Bone marrow (tissue), 2 donors: ENCODE data around the gene SIX3.

ENCODE experiments used
- DNase-seq, 2 donors: peaks; one replicate each; lab custom pipeline; 2025; lab: John Stamatoyannopoulos, UW

Gene SIX3

DNA sequence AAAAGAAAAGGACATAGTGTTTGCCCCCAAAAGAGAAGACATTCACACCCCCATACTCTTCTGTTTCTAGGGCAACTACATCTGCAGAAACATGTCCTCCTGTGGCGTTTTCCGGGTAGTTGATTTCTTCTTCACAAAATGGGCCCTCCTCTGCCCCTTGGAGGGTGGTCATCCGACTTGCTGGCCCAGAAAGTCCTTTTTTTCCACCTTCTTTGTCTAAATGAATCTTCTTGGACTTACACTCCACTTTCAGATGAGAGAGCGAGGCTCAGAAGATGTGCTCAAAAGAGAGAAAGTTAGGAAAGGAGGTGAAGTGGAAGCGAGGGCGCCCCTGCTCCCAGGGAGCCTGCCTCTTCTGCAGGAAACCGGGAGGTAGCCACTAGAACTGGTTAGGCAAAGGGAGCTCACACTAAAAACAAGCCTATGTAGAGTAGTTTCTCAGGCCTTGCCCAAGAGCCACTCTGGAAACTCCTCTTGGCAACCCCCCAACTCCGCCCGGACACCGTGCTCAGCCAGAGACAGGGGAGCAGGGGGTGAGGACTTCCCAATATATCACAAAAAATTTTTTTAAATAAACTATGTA, 10.2 kb upstream of the SIX3 start:
- no peak for DNase-seq

DNA sequence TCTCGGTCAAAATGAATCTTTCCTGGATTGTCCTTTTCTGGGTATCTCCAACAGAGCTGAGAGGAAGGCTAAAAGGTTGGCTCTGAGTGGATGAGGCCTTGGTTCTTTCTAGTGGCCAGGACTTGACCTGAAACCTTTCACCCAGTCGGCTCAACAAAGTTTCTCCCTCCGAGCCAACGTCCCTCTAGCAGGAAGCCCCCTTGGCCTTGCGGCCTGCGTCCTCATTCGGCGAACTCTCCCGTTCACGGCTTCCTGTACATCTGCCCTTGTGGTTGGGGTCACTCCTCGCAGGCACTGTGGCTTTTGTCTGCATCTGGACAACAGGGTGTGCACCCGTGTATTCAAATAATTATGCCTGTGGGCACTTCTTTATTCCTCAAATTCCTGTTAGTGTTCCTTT, 9.4 kb upstream of the SIX3 start:
- DNase-seq, result no peak

DNA sequence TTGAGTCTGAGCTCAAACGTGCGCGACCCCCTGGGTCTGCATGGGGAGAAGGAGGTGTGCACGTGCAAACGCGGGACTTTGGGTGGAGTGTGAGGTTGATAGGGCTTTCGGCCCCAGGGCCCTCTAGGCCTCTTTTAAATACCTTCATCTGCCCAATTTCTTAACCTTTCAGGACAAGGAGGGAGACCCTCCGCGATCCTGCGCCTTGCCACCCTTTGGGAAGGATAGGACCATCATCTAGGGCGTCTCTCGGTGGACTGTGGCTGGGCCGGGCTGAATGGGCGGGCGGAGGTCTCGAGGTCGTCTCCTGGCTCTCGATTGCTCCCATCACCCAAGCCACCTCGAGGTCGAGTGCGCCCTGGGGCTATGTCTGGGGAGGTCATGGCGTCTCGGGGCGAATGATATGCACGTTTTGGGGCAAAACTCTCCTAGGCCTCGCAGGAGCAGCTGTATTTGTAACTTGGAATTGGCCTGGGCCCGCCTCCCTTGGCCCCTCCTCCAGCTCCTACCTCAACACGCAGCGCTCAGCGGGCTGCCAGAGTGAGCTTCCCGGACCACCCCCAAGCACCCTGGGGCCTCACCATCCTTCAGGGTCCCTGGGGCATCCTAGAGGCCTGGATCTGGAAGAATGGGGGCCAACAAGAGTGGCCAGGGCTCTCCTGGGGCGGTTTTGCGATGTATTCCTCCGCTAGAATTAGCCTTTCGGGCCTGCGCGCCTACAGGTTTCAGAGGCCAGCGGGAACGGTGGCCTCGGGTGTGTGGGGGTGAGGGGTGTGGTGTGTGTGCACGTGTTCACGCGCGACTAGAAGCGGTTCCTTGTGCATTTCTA, 8.7 kb upstream of the SIX3 start:
- no peak for DNase-seq

DNA sequence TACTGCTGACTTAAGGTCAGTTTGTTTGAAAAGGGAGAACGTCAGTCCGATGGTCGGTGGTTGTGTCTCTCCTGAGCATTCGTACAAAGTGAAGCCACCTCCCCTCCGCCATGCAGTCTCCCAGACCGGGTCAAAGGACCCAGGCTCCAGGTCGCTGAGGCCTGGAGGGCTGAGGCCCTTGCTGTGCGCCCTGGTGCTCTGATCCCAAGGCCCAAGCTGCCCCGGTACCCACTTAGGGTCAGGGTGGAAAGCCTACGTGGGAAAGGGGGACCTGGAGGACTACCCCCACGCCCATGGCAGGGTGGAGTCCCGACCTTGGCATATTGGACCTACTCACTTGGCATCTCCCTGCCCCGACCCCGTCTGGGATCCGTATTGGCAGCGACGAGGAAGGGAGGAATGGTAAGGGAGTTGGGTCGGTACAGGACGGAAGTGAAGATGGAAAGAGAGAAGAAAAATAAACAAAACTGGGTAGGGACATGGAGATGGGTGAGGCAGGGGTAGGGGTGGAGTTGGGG, 8.0 kb upstream of the SIX3 start:
- DNase-seq, result no peak

DNA sequence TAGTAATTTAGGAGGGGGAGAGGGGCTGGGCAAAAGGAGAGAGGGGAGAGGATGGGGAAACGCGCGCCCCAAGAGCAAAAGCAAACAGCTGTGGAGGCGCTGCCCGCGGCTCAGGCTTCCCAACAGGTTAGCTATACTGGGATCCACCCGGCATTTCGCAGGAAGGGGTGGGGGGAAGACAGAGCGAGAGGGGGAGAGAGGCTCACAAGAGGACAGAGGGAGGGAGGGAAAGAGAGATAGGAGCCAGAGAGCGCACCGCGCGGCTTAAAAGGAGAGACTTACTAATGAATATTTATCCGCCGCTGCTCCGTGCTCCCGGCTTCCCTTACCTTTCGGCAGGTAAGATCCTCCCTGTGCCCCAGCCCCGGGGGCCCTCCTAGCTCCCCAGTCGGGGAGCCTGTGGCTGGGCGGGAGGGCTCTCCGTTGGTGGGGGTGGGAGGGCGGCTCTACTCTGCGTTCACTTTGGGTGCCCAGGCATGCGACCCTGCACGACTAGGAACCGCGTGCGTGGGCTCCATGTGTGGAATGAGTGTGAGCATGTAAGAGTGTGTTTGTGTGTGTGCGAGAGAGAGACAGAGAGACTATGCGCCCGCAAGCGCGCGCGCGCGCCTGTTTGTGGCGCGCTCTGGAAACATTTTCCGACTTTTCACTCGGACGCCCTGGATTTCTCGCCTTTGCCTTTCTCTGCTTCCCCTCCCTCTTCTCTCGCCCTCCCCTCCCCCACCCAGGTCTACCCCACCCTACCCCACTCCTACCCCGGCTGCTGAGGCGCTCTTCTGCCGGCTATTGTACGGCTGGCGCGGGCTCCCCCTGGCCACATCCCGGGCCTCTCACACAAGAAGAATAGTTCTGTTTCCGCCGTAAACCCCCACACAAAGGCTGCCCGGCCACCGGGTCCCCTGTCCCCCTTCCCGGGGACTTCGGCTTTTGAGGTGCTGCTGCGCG, 7.2 kb upstream of the SIX3 start:
- no peak for DNase-seq

DNA sequence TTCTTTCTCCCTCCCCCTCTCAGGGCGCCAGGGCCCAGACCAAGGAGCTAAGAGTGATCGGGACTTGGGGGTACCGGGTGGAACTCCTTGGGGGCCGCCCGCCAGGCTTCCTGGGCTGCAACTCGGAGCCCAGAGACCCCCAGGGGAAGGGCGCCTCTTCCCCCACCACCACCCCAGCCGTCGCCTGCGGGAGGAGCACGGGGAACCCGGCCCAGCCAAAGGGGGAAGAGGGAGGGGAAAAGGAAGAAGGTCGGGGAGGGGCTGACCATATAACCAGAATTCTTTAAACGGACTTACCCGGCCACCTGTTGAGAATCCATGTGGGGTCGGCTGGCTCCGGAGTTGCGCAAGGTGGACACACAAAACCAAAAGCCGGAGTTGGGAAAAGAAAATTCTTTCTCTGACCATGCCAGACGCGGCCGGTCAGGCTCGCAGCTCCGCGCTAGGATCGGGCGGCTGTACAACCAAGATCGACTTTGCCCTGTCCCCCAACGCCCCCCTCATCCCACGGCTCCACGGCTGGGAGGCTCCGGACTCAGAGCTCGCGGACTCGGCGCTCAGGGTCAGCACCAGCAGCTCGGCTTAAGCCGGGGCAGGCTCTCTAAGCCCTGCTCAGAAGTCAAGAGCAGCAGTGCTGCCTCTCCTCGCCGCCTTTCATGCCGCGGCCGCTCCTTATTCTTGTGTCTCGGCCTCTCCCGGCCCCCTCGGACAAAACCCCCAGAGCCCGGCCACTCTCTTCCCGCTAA, 6.3 kb upstream of the SIX3 start:
- no peak for DNase-seq

DNA sequence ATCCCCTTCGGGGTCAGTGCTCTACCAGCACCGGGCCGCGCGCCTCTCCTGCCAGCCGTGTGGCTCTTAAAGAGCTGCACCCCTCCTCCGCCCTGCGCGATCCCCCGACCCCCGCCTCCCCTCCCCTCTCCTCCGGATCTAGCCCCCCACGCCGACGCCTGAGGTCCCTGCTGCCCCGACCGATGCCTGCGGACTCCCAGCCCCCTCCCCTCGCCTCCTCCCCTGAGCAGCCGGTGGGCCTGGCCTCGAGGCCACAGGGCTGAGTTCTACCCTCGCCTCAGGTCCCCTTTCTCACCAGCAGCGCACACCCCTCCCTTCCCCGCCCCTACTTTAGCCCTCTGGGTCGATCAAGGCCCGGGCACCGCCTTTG, 5.8 kb upstream of the SIX3 start:
- no peak for DNase-seq

DNA sequence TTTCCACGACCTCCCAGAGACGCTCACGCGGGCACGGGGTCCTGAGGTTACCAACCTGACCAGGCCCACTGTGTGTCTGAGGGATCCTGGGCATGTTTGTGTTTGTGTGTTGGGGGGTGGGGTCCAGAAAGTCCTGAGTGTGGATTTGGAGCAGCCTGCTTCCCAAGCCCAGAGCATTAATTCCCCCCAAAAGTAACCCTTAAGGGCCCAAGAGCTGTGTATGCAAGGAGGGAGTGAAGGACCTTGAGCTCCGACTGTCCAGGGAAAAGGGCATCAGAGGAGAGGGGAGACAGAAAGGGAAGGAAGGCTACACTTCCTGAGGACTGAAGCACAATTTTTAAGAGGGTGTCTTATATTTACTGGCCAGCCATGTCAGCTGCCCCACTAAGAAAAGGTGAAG, 5.2 kb upstream of the SIX3 start:
- no peak for DNase-seq

DNA sequence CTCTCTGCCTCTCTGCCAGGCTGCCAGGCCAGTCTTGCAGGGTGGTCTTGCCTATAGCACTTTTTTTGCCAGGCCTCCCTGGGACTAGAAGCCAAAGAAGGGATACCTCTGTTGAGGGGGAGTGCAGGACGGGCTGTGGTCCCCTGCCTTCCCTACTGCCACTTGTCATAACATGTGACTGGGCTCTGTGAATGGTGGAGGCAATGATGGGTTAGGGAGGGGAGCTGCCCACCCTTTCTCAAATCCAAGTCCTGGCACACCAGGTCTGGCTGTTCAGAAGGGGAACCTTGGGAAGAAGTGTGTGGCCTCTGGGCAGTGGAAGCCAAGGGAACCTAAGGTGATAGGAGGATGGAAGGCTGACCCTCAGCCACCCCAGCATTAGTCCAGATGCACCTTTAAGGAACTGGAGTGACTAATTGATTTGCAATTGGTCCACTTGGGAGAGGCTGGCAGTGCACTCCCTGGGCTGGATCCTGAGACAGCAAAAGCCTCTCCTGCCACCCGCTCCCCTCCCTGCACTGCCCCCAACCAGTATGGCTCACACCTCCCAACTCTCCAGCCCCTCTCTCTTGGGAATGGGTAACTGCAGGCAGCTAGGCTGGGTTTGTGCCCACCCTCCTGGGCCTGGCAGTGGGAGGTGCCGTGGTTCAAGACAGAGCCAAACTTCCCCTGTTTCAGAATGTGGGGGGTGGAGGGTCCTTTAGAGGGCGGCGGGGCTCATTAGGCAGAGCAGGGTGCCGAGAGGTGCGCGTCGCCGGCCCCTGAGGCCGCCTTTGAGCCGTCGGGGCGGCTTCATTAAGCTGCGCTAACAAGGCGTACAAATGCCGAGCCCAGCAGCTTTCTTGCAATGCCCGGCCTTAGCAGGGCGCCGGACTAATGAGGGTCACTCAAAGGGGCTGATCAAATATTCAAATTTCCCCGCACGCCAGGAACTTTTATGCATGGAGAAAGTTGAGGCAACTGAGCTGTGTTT, 4.5 kb upstream of the SIX3 start:
- no peak for DNase-seq

DNA sequence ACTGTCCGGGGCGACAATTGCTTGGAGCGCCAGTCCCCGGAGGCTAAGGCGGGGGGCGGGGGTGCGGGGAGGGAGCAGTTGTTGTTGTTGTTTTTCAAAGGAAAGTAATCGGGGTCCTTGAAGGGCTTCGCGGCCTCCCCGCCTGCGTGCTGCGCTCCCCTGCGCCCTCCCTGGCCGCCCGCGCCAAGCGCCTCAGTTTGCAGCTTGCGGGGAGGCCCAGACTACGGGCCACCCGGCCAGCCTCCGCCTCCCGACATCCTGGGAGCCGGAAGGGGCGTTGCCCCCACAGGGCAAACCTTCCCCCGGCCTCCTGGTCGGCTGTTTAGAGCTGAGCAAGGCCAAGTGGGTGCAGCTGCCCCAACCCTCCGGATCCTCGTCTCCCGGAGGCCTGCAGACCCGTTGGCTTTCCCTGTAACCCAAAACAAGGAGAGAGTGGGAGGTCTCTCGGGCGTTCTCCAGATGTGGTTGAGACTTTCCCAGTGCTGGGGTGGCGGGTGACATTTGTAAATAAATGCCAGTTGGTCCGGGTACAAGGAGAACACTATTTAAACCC, 3.7 kb upstream of the SIX3 start:
- no peak for DNase-seq

DNA sequence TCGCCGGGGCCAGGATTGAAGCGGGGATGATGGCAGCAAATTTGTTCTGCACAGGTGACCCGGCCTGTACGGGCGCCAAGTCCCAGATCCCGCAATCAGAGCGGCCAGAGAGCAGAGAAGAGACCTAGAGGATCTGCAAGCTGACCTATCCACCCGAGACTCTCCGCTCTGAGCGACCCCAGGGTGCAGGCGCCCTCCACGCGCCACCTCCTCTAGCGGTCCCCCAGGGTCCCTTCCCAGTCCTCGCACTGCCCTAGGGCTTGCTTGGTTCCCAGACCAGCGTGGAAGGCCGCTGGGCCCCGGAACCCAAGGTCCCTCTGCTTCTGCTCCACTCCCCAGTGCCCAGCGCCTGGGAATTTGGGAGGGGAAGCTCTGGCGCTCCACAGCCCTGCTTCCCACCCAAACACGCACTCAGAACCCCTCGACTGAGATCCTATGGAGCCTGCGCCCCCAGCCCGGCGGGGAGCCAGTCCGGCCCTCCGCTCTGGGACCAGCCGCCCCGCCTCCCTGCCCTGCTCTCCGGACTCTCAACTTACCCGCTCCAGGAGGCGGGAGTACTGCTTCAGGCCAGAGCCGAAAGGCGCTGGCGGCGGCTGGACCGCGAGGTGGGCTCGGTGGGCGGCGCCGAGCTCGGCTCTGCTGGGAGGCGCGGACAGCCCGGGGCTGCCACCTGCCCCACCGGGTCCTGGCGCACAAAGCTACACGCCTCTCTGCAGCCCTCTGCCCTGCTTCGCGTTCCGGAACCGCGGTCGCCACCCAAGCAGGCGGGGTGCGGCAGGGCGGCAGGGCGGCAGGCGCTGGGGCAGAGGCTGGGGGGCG, 3.0 kb upstream of the SIX3 start:
- no peak for DNase-seq

DNA sequence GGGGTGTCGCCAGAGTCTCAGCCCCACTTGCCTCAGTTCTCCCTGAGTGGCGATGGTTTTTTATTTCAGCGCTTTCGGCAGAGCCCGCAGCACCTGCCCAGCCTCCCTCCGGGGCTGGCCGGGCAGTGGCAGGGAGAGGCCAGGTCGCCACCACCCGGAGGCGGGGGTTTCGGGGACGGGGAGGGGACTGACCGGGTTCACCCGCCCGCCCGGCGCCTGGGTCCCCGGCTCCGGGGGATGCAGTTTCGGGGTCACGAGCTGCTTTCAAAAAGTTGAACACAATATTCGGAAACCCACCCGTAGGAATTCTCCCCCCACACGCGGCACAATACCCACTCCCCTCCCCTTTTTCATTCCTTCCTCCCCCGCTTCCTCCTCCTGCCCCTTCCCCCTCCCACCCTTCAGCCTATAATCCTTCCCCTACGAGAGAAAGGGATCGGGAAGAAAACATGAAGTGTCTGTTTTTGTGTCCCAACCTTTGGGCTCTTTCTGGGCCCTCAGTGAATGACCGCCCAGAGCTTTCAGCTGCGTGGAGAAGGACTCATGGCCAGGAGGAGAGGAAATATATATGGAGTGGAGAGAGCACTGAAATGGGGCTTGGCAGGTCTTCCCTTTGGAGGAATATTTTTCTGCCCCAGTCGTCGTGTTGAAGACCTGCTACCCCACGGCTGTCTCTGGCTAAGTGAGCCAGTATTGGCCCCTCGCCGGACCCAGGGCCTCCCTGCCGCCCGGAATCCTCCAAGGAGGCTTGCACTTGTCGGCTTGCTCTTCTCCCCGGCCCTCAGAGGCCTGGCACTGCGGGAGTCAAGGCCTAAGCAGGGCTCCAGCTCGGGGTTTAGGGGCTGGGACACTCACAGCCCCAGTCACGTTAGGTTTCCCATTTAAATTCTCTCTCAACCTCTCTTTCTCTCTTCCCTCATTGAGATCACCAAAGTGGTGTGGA, 2.1 kb upstream of the SIX3 start:
- no peak for DNase-seq

DNA sequence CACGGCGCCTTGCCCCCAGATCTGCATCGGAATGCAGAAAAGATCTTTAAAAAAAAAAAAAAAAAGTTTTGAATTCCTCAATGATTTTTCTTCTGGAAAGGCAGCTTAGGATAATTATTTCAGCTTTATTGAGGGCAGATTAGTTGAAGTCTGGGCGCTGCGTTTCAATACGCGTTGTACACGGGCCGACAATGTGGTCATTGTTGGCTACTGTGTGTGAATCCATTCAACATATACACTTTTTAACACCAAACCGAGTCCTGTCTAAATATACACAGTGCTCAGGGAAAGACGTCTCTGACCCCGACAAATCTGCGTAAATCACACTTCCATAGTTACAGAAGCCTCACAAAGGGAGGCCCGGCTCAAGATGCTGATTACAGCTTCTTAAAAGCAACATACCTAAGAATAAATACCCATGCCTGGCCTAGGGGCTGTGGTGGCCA, 1.4 kb upstream of the SIX3 start:
- DNase-seq, result no peak

DNA sequence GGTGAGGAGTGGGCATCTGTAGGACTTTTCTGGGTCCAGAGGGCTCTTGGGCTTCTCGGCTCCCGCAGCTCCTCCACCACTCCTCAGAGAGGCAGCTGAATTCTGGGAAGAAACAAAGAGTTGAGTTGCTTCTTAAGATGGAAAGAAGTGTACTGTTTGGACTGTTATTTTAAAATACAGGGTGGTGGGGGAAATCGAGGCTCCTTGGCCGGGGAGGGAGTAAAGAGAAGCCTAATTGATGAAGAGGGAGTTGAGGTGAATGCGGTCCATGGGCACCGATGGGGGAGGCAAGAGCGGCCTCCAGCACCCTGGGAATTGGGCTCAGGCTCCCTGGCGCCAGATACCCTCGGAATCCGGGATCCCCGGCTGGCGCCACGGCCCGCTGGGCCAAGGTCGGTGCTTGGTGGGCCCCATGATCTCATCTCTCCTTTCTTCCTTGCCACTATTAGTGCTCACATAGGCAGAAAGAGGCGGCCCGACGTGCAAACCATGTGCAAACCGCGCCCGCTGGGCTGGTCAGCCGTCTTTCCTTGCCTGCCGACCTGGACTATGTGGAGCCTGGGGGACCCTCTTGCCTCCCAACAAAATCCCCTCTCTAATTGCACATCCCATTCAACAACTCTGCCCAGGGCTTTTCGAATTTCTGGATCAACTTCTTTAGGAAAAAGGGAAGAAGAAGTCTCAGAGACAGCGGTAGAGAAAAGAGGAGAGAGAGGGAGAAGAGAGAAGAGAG, 604 bp upstream of the SIX3 start:
- DNase-seq, result no peak

DNA sequence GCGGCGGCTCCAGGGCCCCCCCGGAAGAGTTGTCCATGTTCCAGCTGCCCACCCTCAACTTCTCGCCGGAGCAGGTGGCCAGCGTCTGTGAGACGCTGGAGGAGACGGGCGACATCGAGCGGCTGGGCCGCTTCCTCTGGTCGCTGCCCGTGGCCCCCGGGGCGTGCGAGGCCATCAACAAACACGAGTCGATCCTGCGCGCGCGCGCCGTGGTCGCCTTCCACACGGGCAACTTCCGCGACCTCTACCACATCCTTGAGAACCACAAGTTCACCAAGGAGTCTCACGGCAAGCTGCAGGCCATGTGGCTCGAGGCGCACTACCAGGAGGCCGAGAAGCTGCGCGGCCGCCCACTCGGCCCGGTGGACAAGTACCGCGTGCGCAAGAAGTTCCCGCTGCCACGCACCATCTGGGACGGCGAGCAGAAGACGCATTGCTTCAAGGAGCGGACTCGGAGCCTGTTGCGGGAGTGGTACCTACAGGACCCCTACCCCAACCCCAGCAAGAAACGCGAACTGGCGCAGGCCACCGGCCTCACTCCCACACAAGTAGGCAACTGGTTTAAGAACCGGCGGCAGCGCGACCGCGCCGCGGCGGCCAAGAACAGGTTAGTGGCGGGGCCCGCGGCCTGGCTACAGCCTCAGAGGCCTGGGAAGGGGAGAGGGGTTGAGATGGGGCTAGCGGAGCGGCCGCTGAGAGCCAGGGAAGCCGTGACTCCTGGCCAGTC, 965 bp downstream of the SIX3 start:
- no peak for DNase-seq

DNA sequence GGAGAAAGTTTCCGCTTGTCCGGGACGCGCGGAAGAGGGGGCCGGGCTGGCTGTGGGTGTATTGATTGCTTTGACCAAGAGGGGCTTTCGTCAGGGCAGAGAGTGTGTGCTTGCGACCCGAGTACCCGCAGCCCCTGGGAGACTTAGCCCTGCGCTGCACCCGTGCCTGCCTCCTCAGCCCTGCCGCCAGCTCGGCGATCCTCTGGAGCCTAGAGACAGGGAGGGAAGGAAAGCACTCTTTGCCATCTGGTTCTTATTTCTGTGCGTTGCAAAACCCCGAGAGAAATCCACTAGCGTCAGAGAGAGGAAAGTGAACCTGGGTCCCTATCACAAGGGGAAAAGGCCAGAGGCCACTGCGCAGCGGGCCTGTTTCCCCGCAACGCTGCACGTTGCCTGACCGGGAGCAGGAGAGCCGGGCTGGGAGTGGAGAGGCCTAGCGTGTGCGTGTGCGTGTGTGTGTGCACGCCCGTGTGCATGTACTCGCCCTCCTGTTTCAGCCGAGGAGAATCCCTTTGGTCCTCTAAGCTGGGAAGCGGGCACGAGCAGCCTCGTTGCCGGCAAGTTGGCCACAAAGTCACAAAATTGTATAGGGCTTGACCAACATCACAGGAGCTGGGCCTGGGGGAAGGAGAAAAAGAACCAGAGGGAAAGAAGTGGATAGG, 1.7 kb downstream of the SIX3 start:
- no peak for DNase-seq
